ENCODE data around the gene CSMD2. TPM values are rescaled to one million over a fixed set of nuclear protein-coding genes. Genes with fewer than 3 reads are reported as not detected.

Gene CSMD2
- total and polyA plus RNA-seq, 2 experiments from 2014 or later, result 5.3 to 16.6 TPM

GRCh38 chr1:33902486-33903209 is 262.4 kb downstream of the CSMD2 start:
- no peak overlapping the region for H3K4me2 ChIP-seq
- H3K79me2 ChIP-seq (replicated peaks; ENCODE audit: insufficient read depth), result no peaks in the 10 kb centered on the region
- H3K9me2 ChIP-seq (ENCODE audit: insufficient read depth), result no peaks in the 10 kb centered on the region
- TF ChIP-seq CREB1 (CRISPR knock-in tag; IDR thresholded peaks at IDR 0.05; ENCODE audit: low read depth) (no peak), NANOG (IDR thresholded peaks at IDR 0.05; ENCODE audit: borderline replicate concordance) (no peak), ETS1 (IDR thresholded peaks at IDR 0.05) (no peak), EZH2 (IDR thresholded peaks at IDR 0.05; ENCODE audit: low read depth, unreplicated experiment) (no peak), JUNB (IDR thresholded peaks at IDR 0.05; ENCODE audit: unreplicated experiment) (no peak), REST (IDR thresholded peaks at IDR 0.05; ENCODE audit: unreplicated experiment) (no peak), ZNF114 (CRISPR knock-in tag; IDR thresholded peaks at IDR 0.05) (no peak), EZH2phosphoT487 (IDR thresholded peaks at IDR 0.05; ENCODE audit: unreplicated experiment) (no peak), POLR2AphosphoS5 (IDR thresholded peaks at IDR 0.05; ENCODE audit: low read depth) (no peak), ZNF331 (CRISPR knock-in tag; IDR thresholded peaks at IDR 0.05; ENCODE audit: low read depth) (no peak), CTCF (conservative IDR thresholded peaks at IDR 0.05; ENCODE audit: low read depth in 2 of 2) (no peak), STAT1 (IDR thresholded peaks at IDR 0.05; ENCODE audit: unreplicated experiment) (no peak), ZNF462 (CRISPR knock-in tag; IDR thresholded peaks at IDR 0.05) (no peak)
- Mint-ChIP-seq H3K9me3 (no peaks in the 10 kb centered on the region), H3K4me3 (no peak overlapping the region), H3K4me1 (peaks cover 6% of the 10 kb centered on the region; the same call in 2 of the 3 replicates), H3K27ac (no peak overlapping the region), H3K36me3 (ENCODE audit: low read depth) (peaks cover 7% of the 10 kb centered on the region; the same call in 2 of the 3 replicates), H3K27me3 (ENCODE audit: insufficient read depth, low read depth, poor library complexity) (peaks cover 10% of the 10 kb centered on the region)
- no peaks in the 10 kb centered on the region for H3K36me3 ChIP-seq (ENCODE audit: insufficient read depth)
- no peak for DNase-seq (ENCODE audit: low spot score)
- H3K4me1 ChIP-seq (ENCODE audit: insufficient read depth), result no peaks in the 10 kb centered on the region
- H3F3A ChIP-seq (replicated peaks; ENCODE audit: low read depth), result no peaks in the 10 kb centered on the region
- ATAC-seq, result no peak
- H2AFZ ChIP-seq, result no peak overlapping the region
- no peak overlapping the region for H3K27ac ChIP-seq (ENCODE audit: low read depth)
- no peak overlapping the region for H3K4me3 ChIP-seq
- H4K20me1 ChIP-seq (replicated peaks; ENCODE audit: insufficient read depth), result no peaks in the 10 kb centered on the region; the same call in 1 of the 2 replicates
- no peaks in the 10 kb centered on the region for H3K27me3 ChIP-seq (ENCODE audit: insufficient read depth)
